Natural killer cell (primary cell): ENCODE data around the gene P2RX1. TPM values are rescaled to one million over a fixed set of nuclear protein-coding genes. Genes with fewer than 3 reads are reported as not detected.

Source experiments
- ATAC-seq, 3 donors: fragments of 150-1000 bp in 2 of 3; fragments of 200-7000 bp in 1 of 3; cut with Tn5 transposase; 1 replicate in 1 of 3; 2 replicates in 2 of 3; pipeline ENCODE4 v1.10.0; 2021; ENCODE audit warnings: mild to moderate bottlenecking in 2 of 3, moderate library complexity in 2 of 3
- DNase-seq, 2 donors: peaks; one replicate each; pipeline versions ENCODE4 v3.0.0 to v3.0.0-alpha.2; 2013 to 2021; ENCODE audit warnings: mixed read lengths in 1 of 2
- H3K27ac ChIP-seq: one replicate; pipeline ENCODE4 v1.5.1; 2013; ENCODE audit warnings: mild to moderate bottlenecking, low read length
- H3K27me3 ChIP-seq: one replicate; pipeline ENCODE4 v1.6.1; 2013; ENCODE audit warnings: low read length; ENCODE audit not compliant: control insufficient read depth, insufficient read depth
- H3K36me3 ChIP-seq: one replicate; pipeline ENCODE4 v1.6.1; 2013; ENCODE audit warnings: low read length; ENCODE audit not compliant: control insufficient read depth, insufficient read depth
- H3K4me1 ChIP-seq: one replicate; pipeline ENCODE4 v1.6.1; 2013; ENCODE audit warnings: low read length; ENCODE audit not compliant: control insufficient read depth, insufficient read depth
- H3K4me3 ChIP-seq: one replicate; pipeline ENCODE4 v1.5.1; 2013; ENCODE audit warnings: low read length
- H3K9me3 ChIP-seq: one replicate; pipeline ENCODE4 v1.6.1; 2013; ENCODE audit warnings: low read length; ENCODE audit not compliant: control insufficient read depth, insufficient read depth
- H3K27ac Mint-ChIP-seq, 2 donors: one replicate each; pipeline ENCODE4 v1.8.0; 2022; ENCODE audit warnings: mild to moderate bottlenecking in 2 of 2, mixed read lengths in 2 of 2, moderate library complexity in 1 of 2
- H3K27me3 Mint-ChIP-seq, 2 donors: one replicate each; pipeline ENCODE4 v1.8.0; 2022; ENCODE audit warnings: low read depth in 2 of 2, mixed read lengths in 2 of 2
- H3K36me3 Mint-ChIP-seq: one replicate; pipeline ENCODE4 v1.8.0; 2022; ENCODE audit warnings: mixed read lengths
- H3K4me1 Mint-ChIP-seq, 2 donors: one replicate each; pipeline ENCODE4 v1.8.0; 2022; ENCODE audit warnings: mixed read lengths in 2 of 2
- H3K4me3 Mint-ChIP-seq: one replicate; pipeline ENCODE4 v1.8.0; 2022; ENCODE audit warnings: mild to moderate bottlenecking, moderate library complexity, mixed read lengths
- H3K9me3 Mint-ChIP-seq, 2 donors: one replicate each; pipeline ENCODE4 v1.8.0; 2022; ENCODE audit warnings: mixed read lengths in 2 of 2
- WGBS: methylation state at CpG from one replicate; pipeline ENCODE4 v1.1.7; 2013; ENCODE audit warnings: missing lambda C conversion rate; ENCODE audit not compliant: insufficient coverage; 5-methylcytosine and 5-hydroxymethylcytosine counted together
- intact Hi-C: fragments of 100-400 bp; cut with micrococcal nuclease; formaldehyde crosslinking; loops from one replicate; pipeline ENCODE4 v1.14.2; 2022
- total RNA-seq, 4 donors: library from RNA; stranded (reverse); fragments of 120-200 nt in 1 of 4; gene quantifications; one replicate each; pipeline versions ENCODE4 v1.2.3 to v1.2.4, GENCODE V29; 2013 to 2022
- TF ChIP-seq, protein P1 (sequence below): fragments of 200-600 bp; IDR thresholded peaks from one replicate; pipeline ENCODE4 v1.8.0; 2022; ENCODE audit warnings: antibody characterized with exemption

The P2RX1 gene
- total RNA-seq, 3 donors from 2014 or later (not counting 1 experiment from before 2014, with no cell fraction given) = 2.3 to 15.3 (median 13.4) TPM

DNA sequence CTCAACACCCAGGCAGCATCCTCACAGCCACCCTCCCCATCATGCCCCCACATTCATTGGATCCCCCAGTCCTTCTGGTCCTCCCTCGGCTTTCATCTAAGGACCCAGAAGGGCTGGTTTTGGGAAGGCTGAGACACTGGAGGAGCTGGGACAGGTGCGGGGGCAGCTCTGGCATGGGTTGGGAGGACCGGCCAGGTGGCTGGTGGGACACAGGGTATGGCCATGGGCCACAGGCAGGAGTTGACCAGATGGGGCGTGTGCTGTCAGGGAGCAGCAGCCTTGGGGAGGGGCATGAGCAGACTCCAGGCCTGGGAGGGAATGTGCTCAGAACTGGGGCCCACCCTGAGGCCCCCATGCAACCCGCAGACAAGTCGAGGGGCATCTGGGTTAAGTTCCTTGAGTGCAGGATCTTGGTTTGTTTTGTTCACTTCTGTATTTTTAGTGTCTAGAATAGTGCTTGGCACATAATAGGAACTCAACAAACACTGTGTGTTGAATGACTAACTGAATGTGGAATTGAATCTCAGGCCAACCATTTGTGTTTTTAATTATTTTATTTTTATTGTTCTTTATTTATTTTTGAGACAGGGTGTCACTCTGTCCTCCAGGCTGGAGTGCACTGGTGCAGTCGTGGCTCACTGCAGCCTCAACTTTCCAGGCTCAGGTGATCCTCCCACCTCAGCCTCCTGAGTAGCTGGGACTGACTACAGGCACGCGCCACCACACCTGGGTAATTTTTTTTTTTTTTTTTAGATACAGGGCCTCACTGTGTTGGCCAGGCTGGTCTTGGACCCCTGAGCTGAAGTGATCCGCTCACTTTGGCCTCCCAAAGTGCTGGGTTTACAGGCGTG is 5.6 kb downstream of the P2RX1 start:
- Histone ChIP-seq H3K4me1 (peaks cover 45% of the 10 kb centered on the region), H3K27ac (peak overlapping the region; percentile 83), H3K4me3 (no peak overlapping the region), H3K27me3 (no peaks in the 10 kb centered on the region), H3K9me3 (no peaks in the 10 kb centered on the region), H3K36me3 (no peaks in the 10 kb centered on the region)
- H3K36me3 Mint-ChIP-seq = no peaks in the 10 kb centered on the region
- H3K4me3 Mint-ChIP-seq = peak overlapping the region; percentile 74
- peaks cover 0 to 13% of the 10 kb centered on the region in 2 donors for H3K27me3 Mint-ChIP-seq
- ATAC-seq (peak in 1 of 3 donors; percentile 1), DNase-seq (no peak)
- H3K9me3 Mint-ChIP-seq = no peaks in the 10 kb centered on the region
- H3K27ac Mint-ChIP-seq = peak overlapping the region; percentile 75 to 79
- intact Hi-C loops = loop anchor here (5.0 kb wide), 1 partner anchor 48 kb away; no protein-coding TSS in a partner anchor
- TF ChIP-seq, protein P1, sequence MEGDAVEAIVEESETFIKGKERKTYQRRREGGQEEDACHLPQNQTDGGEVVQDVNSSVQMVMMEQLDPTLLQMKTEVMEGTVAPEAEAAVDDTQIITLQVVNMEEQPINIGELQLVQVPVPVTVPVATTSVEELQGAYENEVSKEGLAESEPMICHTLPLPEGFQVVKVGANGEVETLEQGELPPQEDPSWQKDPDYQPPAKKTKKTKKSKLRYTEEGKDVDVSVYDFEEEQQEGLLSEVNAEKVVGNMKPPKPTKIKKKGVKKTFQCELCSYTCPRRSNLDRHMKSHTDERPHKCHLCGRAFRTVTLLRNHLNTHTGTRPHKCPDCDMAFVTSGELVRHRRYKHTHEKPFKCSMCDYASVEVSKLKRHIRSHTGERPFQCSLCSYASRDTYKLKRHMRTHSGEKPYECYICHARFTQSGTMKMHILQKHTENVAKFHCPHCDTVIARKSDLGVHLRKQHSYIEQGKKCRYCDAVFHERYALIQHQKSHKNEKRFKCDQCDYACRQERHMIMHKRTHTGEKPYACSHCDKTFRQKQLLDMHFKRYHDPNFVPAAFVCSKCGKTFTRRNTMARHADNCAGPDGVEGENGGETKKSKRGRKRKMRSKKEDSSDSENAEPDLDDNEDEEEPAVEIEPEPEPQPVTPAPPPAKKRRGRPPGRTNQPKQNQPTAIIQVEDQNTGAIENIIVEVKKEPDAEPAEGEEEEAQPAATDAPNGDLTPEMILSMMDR = no peak
- H3K4me1 Mint-ChIP-seq = peaks cover 26 to 28% of the 10 kb centered on the region in 2 donors
- 71% methylated on average over 11 of the region's 11 CpGs for WGBS

DNA sequence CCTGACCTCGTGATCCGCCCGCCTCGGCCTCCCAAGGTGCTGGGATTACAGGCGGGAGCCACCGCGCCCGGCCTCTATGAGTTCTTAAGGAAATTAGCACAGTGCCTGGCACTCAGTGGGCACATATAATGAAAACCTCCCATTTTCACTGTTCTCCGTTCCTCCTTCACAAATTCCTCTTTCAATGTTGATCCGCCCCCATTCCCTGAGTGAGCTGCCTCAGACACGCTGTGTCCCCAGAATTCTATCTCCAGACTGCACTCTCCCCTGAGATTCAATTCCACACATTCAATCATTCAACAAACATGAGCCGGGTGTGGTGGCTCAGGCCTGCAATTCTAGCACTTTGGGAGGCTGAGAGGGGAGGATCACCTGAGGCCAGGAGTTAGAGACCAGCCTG is 7.0 kb downstream of the P2RX1 start:
- ATAC-seq (no peak), DNase-seq (no peak)
- Mint-ChIP-seq H3K27me3 (peaks cover 0 to 13% of the 10 kb centered on the region in 2 donors), H3K9me3 (no peaks in the 10 kb centered on the region), H3K36me3 (no peaks in the 10 kb centered on the region), H3K4me3 (no peak overlapping the region), H3K4me1 (peaks cover 17 to 18% of the 10 kb centered on the region in 2 donors), H3K27ac (no peak overlapping the region)
- intact Hi-C loops = no loop called here
- Histone ChIP-seq H3K27me3 (no peaks in the 10 kb centered on the region), H3K27ac (no peak overlapping the region), H3K9me3 (no peaks in the 10 kb centered on the region), H3K4me1 (peaks cover 37% of the 10 kb centered on the region), H3K4me3 (no peak overlapping the region), H3K36me3 (no peaks in the 10 kb centered on the region)
- TF ChIP-seq, protein P1 = no peak
- 94% methylated on average over 11 of the region's 12 CpGs for WGBS

DNA sequence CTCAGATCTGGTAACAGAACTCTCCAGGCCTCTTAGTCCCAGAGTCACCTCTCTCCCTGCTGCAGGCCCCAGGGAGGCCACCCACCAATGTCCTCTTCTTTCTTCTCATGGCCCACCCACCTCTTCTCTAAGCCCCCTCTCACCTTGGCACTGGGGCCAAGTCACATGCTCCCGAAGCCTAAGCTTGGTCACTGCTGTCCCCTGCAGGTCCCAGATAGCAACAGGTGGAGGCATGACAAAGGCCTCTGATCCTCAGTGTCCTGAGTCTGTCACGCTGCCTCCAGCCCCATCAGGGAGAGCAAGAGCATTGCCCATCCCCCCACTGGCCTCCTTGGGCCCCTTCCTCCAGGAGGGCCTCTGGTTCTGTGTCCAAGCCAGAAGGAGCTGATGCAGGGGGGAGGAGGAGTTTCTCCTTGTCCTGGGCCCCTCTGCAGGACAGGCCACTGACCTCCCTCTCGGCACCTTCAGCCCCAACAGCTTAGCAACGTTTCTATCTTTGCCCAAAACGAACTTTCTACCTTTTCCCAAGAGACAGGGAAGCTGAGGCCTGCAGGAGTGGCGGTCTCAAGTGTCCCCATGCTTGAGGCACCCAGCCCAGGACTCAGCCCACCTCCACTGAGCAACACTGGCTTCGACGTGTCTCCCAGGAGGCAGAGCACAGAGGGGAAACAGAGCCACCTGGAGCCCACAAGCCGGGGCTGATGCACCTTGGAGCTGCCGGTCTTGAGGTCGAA is 8.6 kb downstream of the P2RX1 start:
- Mint-ChIP-seq H3K27me3 (peaks cover 0 to 9% of the 10 kb centered on the region in 2 donors), H3K27ac (no peak overlapping the region), H3K4me3 (no peak overlapping the region), H3K9me3 (no peaks in the 10 kb centered on the region), H3K4me1 (peaks cover 10 to 11% of the 10 kb centered on the region in 2 donors), H3K36me3 (no peaks in the 10 kb centered on the region)
- DNase-seq = peak in 1 of 2 donors; percentile 38
- TF ChIP-seq, protein P1 = no peak
- Histone ChIP-seq H3K27me3 (no peaks in the 10 kb centered on the region), H3K4me3 (no peak overlapping the region), H3K36me3 (no peaks in the 10 kb centered on the region), H3K27ac (no peak overlapping the region), H3K4me1 (peaks cover 27% of the 10 kb centered on the region), H3K9me3 (no peaks in the 10 kb centered on the region)
- 80% methylated on average over 11 of the region's 11 CpGs for WGBS
- no peak for ATAC-seq
- intact Hi-C loops = no loop called here
